HG02678 (cell line): ENCODE data around the gene TXK.
"Not testable (repeated sequence)": the region's sequence is repeated elsewhere in the genome, so short reads cannot be mapped to it uniquely, and the experiment has no call there.

Source experiments
- ATAC-seq: cut with Tn5 transposase; IDR thresholded peaks from one replicate; pipeline ENCODE4 v1.9.1; 2021; ENCODE audit warnings: mild to moderate bottlenecking, moderate library complexity; ENCODE audit not compliant: unreplicated experiment

TXK gene

GRCh38 chr4:48134081-48134480, at the start of gene TXK:
TSS of gene TXK (minus strand) at chr4:48134250. CDS start at chr4:48134170, 80 bp downstream.
- ATAC-seq, result no peak

GRCh38 chr4:48180234-48180633, 46.2 kb upstream of the TXK start:
- ATAC-seq, result no peak

GRCh38 chr4:48178931-48179330, 44.9 kb upstream of the TXK start:
- ATAC-seq, result no peak

- no peak for ATAC-seq
These were observed 41.8 kb upstream of the TXK start for GRCh38 chr4:48175806-48176205.

- no peak for ATAC-seq
These were observed 41.3 kb upstream of the TXK start for GRCh38 chr4:48175328-48175727.

GRCh38 chr4:48173056-48173991, 39.3 kb upstream of the TXK start:
- ATAC-seq, result peak; percentile 70

- no peak for ATAC-seq
These were observed 38.6 kb upstream of the TXK start for GRCh38 chr4:48172651-48173050.

- ATAC-seq, result no peak
These were observed 35.6 kb upstream of the TXK start for GRCh38 chr4:48169636-48170035.

GRCh38 chr4:48167538-48168263, 33.7 kb upstream of the TXK start:
- no peak for ATAC-seq

GRCh38 chr4:48164561-48164960, 30.5 kb upstream of the TXK start:
- not testable (repeated sequence) for ATAC-seq

GRCh38 chr4:48163746-48164145, 29.7 kb upstream of the TXK start:
- ATAC-seq, result no peak

GRCh38 chr4:48162162-48162561, 28.1 kb upstream of the TXK start:
- no peak for ATAC-seq

GRCh38 chr4:48157271-48157670, 23.2 kb upstream of the TXK start:
- no peak for ATAC-seq

GRCh38 chr4:48156423-48156822, 22.4 kb upstream of the TXK start:
- no peak for ATAC-seq

- peak; percentile 82 for ATAC-seq
These were observed 19.9 kb upstream of the TXK start for GRCh38 chr4:48153791-48154550.

GRCh38 chr4:48152259-48152658, 18.2 kb upstream of the TXK start:
- no peak for ATAC-seq

- no peak for ATAC-seq
These were observed 15.8 kb upstream of the TXK start for GRCh38 chr4:48149827-48150370.

GRCh38 chr4:48147621-48148020, 13.6 kb upstream of the TXK start:
- ATAC-seq, result no peak

- ATAC-seq, result no peak
These were observed 7.0 kb upstream of the TXK start for GRCh38 chr4:48141048-48141447.

- no peak for ATAC-seq
These were observed 5.6 kb upstream of the TXK start for GRCh38 chr4:48139691-48140090.

- peak; percentile 87 for ATAC-seq
These were observed 4.9 kb upstream of the TXK start for GRCh38 chr4:48138936-48139335.
